GM18870 (cell line): Measurements from ENCODE around the gene MBD3.

Experiments
- ATAC-seq: cut with Tn5 transposase; IDR thresholded peaks from one replicate; pipeline ENCODE4 v1.9.1; 2021; ENCODE audit warnings: moderate library complexity; ENCODE audit not compliant: unreplicated experiment

MBD3 gene

DNA sequence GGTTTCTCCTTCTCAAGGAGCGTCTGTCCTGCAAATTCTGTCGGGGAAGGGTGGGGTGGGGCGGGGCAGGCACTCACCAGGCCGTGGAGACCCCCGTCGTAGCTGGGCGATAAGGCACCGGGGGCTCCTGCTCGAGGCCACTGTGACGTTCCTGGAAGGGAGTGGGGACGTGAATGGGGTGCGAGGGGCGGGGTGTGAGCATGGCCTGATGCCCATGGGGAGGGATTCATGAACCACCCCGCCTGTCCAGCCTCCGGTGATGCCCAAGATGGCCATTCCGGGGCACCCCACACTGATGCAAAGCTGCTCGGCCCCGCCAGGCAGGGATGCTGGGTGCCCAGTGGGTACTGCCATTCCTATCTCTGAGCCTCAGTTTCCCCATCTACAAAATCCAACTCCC, 27.0 kb upstream of the MBD3 start:
- ATAC-seq: no peak

DNA sequence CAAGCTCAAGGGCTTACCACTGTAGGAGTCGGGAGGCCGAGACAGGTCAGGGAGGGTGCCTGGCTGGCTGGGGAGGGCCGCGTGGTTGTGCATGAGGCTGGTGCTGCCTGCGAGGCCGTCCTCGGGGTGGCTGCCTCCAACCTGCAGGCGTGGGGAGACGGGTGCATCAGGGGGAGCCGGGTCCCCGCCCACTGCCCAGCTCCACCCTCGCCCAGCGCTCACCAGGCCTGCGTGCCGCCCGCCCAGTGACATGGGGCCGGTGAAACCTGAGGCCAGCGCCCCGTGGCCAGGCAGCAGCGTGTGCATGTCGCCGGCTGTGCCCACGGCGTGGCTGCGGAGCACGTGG, 26.4 kb upstream of the MBD3 start:
- ATAC-seq: no peak

DNA sequence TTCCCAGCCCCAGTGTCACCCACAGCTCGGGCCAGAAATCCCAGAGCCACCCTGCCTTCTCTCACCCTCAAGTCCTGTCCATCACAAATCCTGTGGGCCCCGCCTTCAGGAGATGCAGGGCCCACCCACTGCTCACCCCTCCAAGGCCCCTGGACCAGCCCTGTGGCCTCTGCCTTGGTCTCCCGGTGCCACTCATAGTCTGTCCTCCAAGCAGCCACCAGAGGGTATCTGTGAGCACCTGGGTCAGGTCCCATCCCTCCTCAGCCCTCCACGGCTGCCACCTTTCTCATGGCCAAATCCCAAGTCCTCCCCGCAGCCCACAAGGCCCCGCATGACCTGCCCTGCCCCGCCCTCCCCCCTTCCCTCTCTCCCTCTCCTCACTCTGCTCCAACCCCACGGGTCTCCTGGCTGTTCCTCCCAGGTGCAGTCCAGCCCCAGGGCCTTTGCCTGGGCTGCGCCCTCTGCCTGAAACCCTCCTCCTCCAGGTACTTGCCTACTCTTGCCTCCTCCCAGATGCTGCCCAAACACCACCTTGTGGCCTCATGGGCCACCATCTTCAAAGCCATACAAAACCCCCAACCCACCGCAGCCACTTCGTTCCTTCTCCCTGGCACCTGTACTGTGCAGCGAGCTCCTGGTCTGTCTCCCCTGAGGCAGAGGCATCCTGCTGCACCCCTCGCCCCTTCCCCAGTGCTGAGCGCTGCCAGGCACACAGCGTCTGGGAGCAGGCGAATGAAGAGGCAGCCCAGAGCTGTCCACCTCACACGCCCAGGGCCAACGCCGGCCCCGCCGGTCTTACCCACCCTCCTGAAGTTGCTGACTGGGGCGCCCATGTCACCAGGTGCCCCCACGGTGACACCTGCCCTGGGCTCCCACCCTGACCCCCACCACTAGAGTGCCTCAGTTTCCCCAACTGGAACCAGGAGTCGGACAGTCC, 25.8 kb upstream of the MBD3 start:
- no peak for ATAC-seq

DNA sequence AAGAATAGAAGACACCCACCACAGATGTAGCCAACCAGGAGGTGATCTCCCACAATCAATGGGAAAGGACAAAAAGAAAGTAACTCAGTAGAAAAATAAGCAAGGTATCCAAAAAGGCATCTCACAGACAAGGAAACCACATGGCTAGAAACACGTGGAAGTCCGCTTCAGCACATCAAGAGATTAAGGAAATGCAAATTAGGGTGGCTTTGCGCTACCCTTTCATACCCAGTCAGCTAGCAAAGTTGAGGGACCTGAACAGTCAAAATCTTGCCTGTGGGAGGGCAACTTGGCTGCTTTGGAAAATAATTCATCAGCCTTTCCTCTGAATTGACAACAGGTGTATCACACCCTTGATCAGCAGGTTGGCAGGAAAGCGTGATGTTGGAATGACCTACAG, 24.2 kb upstream of the MBD3 start:
- no peak for ATAC-seq

DNA sequence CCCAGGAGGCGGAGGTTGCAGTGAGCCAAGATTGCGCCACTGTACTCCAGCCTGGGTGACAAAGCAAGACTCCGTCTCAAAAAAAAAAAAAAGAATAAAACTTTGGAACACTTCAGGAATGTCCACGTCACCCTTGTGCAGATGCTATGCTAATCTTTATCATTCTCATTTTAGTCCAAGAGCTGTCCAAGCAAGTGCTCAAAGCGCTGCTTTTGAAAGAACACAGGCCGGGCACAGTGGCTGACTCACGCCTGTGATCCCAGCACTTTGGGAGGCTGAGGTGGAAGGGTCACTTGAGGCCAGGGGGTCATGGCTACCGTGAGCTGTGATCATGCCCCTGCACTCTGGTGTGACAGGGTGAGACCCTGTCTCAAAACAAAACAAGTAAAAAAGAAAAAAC, 23.7 kb upstream of the MBD3 start:
- ATAC-seq: no peak

DNA sequence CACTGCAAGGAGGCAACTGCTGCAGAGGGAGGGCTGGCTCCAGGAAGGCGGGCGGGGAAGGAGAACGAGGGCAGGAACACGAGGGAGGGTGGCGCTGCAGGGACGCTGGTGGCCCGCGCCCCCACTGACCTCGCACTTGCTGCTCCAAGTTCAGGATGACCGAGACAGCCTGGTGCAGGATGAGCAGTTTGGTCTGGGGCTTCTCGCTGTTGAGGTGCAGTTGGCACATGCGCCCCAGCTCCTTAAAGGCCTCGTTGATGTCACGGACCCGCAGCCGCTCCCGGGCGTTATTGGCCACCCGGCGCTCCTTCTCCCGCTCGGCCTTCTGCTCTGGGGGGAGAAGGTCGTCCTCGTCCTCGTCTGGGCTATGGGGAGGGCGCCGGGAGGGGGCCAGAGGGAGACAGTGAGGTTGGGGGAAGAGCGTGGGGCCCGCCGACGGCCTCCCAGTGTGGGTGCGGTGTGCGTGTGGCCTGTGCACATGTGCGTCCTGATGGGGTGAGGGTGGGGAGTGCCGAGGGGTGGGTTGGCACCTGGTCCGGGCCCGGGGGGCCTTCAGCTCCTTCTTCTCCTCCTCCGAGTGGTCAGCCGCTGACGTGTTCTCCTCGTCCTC, 22.6 kb upstream of the MBD3 start:
- ATAC-seq: no peak

DNA sequence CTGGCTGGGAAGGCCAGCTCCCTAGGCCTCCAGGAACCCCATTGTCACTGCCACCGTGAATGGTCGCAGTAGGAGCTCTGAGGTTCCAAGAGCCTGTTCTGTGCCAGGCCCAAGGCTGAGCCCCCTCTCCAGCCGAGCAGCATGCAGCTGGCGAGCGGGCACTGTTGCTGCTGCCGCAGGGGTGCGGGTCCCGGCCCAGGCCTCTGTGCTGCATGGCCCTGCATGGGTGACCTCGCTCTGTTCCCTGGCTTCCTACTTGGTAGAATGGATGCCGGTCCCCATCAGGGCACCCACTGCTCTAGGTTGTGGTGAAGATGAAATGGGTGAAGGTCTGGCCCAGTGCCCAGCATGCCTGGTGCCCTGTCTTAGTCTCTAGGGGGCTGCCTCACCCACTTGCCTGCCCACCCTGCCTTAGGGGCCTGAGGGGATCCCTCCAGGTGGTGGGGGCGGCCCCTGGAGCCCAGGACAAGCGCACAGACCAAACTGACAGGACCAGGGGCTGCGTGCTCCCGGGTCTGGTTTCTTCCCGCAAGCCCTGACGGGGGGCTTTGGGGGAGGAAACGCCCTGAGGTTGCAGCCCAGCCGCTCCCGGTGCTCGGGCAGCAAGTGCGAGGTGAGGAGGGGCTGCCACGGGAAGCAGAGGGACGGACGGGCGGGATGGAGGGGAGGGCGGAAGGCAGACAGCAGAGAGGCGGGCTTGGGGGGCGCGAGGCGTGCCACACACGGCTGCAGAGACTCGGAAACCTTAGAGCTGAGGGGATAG, 21.3 kb upstream of the MBD3 start:
- ATAC-seq: no peak

DNA sequence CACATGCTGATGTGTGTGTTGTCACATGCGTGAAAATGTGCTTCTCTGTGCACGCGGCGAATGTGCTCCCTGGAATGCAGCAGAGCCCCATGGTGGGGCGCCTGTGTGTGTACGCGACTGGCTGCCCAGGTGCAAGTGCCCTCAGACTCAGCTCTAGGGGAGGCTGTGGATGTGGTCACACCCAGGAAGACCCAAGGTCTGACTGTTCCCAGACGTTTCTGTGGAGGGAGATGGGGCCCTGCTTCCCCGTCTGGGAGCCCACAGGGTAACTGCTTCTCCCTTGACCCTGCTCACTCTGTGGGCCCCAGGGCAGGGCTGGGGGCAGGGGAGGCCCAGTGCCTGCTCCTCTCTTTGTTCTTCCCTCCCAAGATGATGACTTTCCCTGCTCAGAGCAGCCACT, 20.5 kb upstream of the MBD3 start:
- ATAC-seq: no peak

DNA sequence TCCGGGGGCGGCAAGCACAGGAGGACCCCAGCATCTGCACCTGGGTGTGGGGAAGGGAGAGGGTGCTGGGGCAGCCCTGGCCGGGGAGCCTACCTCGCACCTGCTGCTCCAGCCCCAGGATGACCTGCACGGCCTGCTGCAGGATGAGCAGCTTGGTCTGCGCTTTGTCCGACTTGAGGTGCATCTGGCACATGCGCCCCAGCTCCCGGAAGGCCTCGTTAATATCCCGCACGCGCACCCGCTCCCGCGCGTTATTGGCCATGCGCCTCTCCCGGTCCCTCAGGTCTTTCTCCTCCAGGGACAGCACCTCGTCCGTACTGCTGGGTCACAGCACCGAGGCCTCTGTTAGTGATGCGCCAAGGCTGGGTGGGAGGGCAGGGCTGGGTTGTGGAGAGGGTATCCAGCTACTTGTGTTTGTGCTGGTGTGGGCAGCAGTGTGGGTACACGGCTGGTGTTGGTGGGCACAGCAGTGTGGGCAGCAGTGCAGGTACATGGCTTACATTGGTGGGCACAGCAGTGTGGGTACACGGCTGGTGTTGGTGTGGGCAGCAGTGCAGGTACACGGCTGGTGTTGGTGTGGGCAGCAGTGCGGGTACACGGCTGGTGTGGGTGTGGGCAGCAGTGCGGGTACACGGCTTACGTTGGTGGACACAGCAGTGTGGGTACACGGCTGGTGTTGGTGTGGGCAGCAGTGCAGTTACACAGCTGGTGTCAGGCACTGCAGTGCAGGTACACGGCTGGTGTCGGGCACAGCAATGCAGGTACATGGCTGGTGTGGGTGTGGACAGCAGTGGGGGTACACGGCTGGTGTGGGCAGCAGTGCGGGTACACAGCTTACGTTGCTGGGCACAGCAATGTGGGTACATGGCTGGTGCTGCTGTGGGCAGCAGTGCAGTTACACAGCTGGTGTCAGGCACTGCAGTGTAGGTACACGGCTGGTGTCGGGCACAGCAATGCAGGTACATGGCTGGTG, 19.7 kb upstream of the MBD3 start:
- no peak for ATAC-seq

DNA sequence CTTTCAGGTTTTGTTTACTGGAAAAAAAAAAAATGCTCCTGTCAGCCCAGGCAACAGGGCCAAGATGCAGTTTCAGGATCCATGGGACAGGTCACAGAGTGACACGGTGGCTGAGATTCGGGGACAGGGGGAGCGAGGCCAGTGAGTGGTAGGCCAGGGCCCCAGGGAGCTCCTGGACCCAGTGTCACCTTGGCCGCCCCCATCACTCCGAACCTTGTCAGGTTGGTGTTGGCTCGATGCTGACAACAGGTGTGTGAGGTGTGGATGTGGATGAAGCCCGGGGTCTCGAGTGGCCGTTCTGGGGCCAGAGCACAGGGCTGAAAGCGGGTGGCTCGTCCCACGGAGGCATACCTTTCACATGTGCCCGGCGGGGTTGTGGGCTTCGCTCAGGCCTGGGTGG, 18.7 kb upstream of the MBD3 start:
- no peak for ATAC-seq

DNA sequence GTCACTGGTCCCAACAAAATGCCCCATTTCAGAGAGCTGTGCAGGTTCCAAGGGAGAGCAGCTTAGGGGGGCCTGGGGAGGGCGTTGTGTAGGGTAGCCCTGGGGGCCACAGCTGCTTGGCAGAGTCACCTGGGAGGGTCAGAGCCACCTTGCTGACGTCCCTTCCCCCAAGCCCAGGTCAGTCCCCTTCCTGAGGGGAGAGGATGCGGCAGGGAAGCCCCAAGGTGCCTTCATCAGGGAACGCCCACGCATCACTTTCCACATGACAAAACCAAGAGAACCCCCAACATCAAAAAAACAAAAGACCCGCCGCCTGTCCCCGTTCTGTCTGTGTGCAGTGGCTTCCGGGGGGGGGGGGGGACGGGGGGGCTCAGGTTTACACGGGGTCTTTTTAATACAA, 17.9 kb upstream of the MBD3 start:
- no peak for ATAC-seq

DNA sequence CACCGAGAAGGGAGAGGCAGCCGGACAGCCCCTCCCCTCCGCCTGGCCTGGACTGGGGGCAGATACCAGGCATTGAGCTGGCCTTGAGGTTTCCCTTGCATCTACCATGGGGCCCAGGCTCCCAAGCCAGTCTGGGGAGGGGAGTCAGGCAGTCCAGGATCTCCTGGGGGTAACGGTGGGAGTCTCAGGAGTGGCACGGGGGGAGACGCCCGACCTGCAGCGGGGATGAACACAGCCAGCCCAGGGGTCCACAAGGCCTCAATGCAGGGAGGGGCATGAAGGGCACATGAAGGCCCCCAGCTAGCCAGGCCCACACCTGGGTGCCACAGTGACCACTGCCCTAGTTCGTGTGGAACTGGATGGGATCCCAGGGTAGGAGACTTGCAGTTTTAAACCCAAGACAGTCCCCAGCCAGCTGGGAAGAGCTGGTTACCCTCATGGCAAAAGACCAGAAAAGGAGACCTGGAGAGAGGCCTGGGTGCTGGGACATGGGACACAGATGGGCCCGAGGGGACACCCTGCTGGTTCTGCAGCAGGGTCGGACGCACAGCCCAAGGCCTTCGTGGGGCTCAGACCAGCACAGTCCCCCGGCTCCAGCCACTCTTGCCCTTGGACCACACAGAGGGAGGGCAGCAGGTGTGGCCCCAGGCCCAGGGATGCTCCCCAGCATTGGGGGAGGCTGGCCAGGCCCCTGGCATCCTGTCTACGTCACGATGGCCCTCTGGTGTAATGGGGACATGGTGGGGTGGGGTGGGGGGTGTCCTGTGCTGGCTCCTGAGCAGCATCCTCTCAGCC, 17.2 kb upstream of the MBD3 start:
- no peak for ATAC-seq

DNA sequence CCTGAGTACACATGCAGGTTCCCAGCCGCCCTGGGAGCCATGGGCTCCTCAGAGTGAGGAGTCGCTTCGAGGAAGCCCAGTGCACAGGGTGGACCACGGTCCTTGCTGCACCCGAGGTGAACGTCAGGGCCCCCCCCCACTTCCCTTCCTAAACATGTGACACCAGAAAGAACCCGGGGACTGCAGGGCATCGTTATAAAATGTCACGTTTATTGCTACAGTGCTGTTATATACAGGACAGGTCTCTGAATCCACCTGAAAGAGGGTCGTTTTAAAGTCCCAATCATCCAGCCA, 16.4 kb upstream of the MBD3 start:
- no peak for ATAC-seq

DNA sequence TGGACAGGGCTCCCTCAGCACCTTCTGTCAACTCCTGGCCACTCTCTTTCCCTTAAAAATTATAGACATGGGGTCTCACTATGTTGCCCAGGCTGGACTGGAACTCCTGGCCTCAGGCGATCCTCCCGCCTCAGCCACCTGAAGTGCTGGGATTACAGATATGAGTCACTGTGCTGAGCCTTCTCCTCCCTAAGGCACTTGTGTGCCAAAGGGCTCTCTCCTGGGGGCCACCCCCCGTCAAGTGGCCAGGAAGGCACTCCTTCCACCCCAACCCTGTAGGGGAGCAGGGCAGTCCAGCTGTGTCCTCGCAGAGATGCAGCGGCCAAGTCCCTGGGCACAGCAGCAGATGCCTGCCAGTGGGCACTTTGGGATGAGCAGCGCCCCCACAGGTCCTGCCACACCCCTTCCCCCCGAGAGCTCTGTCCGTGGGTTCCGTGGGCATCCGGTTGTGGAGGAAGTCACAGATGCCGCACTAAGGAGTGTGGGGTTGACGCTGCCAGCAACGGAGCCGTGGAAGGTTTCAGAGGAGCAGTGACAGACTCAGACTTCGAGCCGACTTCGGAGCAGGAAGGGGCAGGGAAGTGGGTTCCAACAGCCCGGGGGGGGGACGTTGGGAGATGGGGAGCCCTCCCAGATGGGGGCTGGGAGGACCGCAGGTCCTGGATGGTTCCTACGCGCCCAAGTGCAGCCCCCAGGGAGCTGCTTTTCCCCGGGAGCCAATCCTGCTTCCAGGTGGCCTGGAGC, 15.9 kb upstream of the MBD3 start:
- ATAC-seq: no peak

DNA sequence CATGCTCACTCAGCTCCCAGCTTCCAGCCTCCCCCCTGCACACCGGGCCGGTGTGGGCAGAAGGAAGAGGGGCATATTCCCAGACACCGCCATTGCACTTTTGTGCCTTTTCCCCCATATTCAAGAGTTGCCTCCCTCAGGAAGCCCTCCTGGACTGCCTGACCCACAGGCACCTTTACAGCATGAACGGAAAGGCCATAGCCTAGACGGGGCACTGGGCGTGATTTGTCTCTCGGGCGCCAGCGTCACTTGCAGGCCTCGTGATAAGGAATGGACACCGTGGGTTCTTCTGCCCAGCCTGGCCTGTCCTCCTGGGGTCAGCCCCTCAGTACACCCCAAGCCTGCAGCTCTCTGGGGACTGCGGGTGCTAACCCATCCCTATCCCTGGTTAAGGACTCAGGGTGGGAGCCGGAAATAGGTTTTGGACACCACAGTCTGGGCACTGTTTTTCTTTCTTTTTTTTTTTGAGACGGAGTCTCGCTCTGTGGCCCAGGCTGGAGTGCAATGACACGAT, 13.5 kb upstream of the MBD3 start:
- no peak for ATAC-seq

DNA sequence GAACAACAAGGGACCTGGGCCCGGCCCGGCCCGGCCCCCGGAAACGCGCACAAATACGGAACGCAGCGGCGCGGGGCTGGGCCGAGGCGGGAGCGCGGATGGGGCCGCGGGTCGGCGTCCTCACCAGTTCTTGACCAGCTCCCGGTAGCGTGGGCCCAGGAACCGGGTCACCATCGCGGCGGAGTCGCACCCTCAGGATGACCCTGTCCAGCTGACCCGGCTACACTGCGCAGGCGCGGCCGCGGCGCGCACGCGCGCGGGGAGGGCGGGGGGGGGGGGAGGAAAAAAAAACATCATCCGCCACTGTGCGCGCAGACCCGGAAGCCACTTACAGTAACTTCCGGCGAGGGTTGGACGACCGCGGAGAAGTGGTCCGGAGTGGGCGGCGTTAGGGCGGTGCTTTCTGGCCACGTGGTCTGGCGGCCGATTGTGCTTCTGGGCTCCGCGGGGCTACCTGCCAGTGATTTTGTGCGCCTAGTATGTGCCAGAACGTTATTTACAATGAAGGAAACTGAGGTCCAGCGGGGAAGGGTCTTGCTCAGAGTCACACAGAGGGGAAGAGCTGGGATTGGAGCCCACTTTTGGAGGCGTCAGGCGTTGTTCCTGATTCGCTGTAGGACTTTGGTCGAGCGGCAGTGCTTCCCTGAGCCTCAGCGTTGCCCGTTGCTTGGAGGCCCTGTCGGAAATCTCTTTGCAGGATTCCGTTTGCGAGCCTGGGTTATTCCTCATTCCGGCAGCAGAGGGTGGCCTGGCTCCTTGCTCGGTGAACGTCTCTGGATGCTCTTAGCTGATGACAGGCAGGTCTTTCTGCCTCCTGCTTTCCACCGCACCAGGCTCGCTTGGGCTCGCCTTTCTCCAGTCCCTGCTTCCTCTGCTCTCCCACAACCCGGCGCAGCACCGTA, 12.8 kb upstream of the MBD3 start, which contains the start of gene UQCR11:
Gene UQCR11, minus strand, starts transcription at position 227 of the 902 bp plus-strand sequence. Its CDS starts 53 bp downstream, at position 174.
- ATAC-seq: peak; percentile 64

DNA sequence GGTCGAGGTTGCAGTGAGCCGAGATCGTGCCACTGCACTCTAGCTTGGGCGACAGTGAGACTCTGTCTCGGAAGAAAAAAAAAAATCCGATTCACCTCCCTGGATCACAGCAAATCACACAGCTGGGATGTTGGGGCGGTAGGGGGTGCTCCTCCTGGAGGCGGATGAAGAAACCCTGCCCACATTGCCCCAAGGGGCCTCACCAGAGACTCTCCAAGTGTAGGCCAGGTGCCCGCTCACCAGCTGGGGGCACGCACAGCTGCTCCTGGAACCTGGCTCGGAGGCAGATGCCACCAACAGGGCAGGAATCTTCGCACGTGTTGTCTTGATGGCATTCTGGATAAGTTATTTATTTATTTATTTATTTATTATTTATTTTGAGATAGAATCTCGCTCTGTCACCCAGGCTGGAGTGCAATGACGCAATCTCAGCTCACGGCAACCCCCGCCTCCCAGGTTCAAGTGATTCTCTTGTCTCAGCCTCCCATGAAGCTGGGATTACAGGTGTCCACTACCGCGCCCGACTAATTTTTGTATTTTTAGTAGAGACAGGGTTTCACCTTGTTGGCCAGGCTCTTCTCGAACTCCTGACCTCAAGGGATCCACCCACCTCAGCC, 9.5 kb upstream of the MBD3 start:
- no peak for ATAC-seq

DNA sequence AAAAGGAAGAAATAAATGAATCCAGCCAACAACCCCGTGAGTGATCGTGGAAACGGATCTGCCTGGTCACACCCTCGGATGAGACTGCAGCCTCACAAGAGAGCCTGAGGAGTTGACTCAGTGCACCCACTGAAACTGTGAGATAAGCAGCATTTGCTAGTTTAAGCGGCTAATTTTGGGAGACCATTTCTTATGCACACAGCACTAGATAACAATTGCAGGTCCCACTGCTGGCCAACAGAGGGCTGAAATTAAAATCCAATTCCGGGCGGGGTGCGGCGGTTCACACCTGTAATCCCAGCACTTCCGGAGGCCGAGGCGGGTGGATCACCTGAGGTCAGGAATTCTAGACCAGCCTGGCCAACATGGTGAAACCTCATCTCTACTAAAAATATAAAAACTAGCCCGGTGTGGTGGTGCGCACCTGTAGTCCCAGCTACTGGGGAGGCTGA, 9.0 kb upstream of the MBD3 start:
- no peak for ATAC-seq
